Endodermal cell (in vitro differentiated cells): ENCODE measurements around the gene SIGLEC6. TPM values are rescaled to one million over a fixed set of nuclear protein-coding genes. Genes with fewer than 3 reads are reported as not detected.

Experiments used
- DNase-seq: peaks from one replicate; pipeline ENCODE4 v3.0.0-alpha.2; 2017
- H3K27ac ChIP-seq: 2 replicates; pipeline ENCODE4 v1.5.1; 2013; ENCODE audit warnings: mild to moderate bottlenecking, low read depth, low read length, moderate library complexity
- H3K27me3 ChIP-seq: 2 replicates; pipeline ENCODE4 v1.6.1; 2013; ENCODE audit warnings: mild to moderate bottlenecking, low read length, moderate library complexity; ENCODE audit not compliant: insufficient read depth, control insufficient read depth, poor library complexity, severe bottlenecking
- H3K36me3 ChIP-seq: 2 replicates; pipeline ENCODE4 v1.7.0; 2013; ENCODE audit warnings: mild to moderate bottlenecking, low read length, moderate library complexity; ENCODE audit not compliant: control insufficient read depth, insufficient read depth
- H3K4me1 ChIP-seq: one replicate; pipeline ENCODE4 v1.7.0; 2013; ENCODE audit warnings: low read length; ENCODE audit not compliant: control insufficient read depth, insufficient read depth
- H3K4me3 ChIP-seq: 2 replicates; pipeline ENCODE4 v1.5.1; 2013; ENCODE audit warnings: mild to moderate bottlenecking, low read length, moderate library complexity
- H3K9ac ChIP-seq: 2 replicates; pipeline ENCODE4 v1.6.1; 2013; ENCODE audit warnings: mild to moderate bottlenecking, low read length, moderate library complexity; ENCODE audit not compliant: poor library complexity, severe bottlenecking; ENCODE audit errors: extremely low read depth
- H3K9me3 ChIP-seq: 2 replicates; pipeline ENCODE4 v1.6.1; 2013; ENCODE audit warnings: mild to moderate bottlenecking, low read length, moderate library complexity; ENCODE audit not compliant: control insufficient read depth
- H3K27ac Mint-ChIP-seq: 2 replicates; pipeline ENCODE4 v1.8.0; 2020; ENCODE audit warnings: mixed read lengths
- H3K27me3 Mint-ChIP-seq: 2 replicates; pipeline ENCODE4 v1.8.0; 2021; ENCODE audit warnings: mild to moderate bottlenecking, mixed read lengths; ENCODE audit not compliant: insufficient read depth
- H3K36me3 Mint-ChIP-seq: 2 replicates; pipeline ENCODE4 v1.8.0; 2020; ENCODE audit warnings: low read depth, mixed read lengths
- H3K4me1 Mint-ChIP-seq: 2 replicates; pipeline ENCODE4 v1.8.0; 2020; ENCODE audit warnings: mixed read lengths
- H3K4me3 Mint-ChIP-seq: 2 replicates; pipeline ENCODE4 v1.8.0; 2020; ENCODE audit warnings: mild to moderate bottlenecking, moderate library complexity, mixed read lengths
- H3K9me3 Mint-ChIP-seq: 2 replicates; pipeline ENCODE4 v1.8.0; 2020; ENCODE audit warnings: mild to moderate bottlenecking, mixed read lengths
- WGBS, 2 experiments: methylation state at CpG; one replicate each; pipeline versions ENCODE4 v1.1.5 to v1.1.7; 2013; ENCODE audit warnings: missing lambda C conversion rate in 2 of 2, mixed read lengths in 1 of 2; ENCODE audit not compliant: insufficient coverage in 1 of 2, insufficient read length in 1 of 2; 5-methylcytosine and 5-hydroxymethylcytosine counted together
- total RNA-seq, 2 donors: library from RNA; stranded (reverse); fragmentation: NEBNext Ultra II Directional in 1 of 2; extraction: Animal tissue kit (Norgen Biotek cat#: 25700) in 1 of 2; gene quantifications; 2 replicates in 1 of 2; 3 replicates in 1 of 2; pipeline ENCODE4 v1.2.1, GENCODE V29; 2021
- TF ChIP-seq, protein P1 (sequence below): fragments of 200-600 bp; sonication (generic); conservative IDR thresholded peaks from 2 replicates; pipeline ENCODE4 v1.5.0; 2021; ENCODE audit warnings: antibody characterized with exemption, mild to moderate bottlenecking

The SIGLEC6 gene
- total RNA-seq, 2 donors from 2014 or later = 0.26 TPM; not detected in 1

DNA sequence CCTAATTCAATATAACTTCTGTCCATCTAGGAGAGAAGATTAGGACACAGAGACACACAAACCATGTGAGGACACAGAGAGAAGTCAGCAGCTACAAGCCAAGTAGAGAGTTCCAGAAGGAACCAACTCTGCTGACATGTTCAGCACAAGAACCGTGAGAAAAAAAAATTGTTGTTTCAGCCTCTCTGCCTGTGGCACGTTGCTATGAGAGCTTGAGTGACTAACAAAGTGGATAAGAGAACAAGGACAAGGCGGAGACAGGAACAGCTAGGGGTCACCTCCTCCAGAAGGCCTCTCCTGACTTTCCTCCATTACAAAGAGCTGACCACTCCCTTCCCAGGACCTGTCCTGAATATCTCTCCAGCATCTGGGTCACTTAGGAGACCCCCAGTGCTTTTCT, 24.3 kb downstream of the SIGLEC6 start:
- Histone ChIP-seq H3K27me3 (peaks cover 2% of the 10 kb centered on the region), H3K9me3 (peaks cover 4% of the 10 kb centered on the region), H3K9ac (no peak overlapping the region), H3K36me3 (no peaks in the 10 kb centered on the region), H3K4me3 (no peak overlapping the region), H3K4me1 (no peaks in the 10 kb centered on the region), H3K27ac (no peak overlapping the region)
- DNase-seq = no peak
- Mint-ChIP-seq H3K27me3 (peaks cover 40% of the 10 kb centered on the region), H3K4me1 (no peaks in the 10 kb centered on the region), H3K9me3 (peaks cover 5% of the 10 kb centered on the region), H3K4me3 (no peak overlapping the region), H3K27ac (no peak overlapping the region), H3K36me3 (no peaks in the 10 kb centered on the region)
- TF ChIP-seq, protein P1, sequence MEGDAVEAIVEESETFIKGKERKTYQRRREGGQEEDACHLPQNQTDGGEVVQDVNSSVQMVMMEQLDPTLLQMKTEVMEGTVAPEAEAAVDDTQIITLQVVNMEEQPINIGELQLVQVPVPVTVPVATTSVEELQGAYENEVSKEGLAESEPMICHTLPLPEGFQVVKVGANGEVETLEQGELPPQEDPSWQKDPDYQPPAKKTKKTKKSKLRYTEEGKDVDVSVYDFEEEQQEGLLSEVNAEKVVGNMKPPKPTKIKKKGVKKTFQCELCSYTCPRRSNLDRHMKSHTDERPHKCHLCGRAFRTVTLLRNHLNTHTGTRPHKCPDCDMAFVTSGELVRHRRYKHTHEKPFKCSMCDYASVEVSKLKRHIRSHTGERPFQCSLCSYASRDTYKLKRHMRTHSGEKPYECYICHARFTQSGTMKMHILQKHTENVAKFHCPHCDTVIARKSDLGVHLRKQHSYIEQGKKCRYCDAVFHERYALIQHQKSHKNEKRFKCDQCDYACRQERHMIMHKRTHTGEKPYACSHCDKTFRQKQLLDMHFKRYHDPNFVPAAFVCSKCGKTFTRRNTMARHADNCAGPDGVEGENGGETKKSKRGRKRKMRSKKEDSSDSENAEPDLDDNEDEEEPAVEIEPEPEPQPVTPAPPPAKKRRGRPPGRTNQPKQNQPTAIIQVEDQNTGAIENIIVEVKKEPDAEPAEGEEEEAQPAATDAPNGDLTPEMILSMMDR = no peak
- 54% methylated on average over 3 of the region's 3 CpGs; no CpG with 5 or more reads in 1 of the 2 experiments for WGBS, 2 experiments

DNA sequence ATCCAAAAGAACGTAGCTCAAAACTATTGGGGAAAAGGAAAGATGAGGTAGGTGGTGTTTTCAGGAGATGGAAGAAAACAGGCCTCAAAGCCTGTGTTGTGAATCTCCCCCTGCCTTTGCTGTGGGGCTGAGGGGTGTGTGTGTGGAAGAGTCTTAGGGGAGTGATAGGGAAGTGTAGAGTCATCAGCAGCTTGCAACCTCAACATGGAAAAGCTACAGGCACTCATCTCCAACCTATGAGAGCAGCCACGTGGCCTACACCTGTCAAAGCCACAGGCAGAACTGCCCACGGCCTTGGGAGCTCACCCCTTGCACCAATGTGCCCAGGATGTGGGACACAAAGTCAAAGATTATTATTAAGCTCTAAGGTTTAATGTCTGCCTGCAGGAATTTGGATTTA, 25.6 kb downstream of the SIGLEC6 start:
- Mint-ChIP-seq H3K4me1 (no peaks in the 10 kb centered on the region), H3K27me3 (peaks cover 34% of the 10 kb centered on the region), H3K36me3 (no peaks in the 10 kb centered on the region), H3K9me3 (peaks cover 5% of the 10 kb centered on the region), H3K4me3 (no peak overlapping the region), H3K27ac (no peak overlapping the region)
- Histone ChIP-seq H3K4me3 (no peak overlapping the region), H3K36me3 (no peaks in the 10 kb centered on the region), H3K9me3 (peaks cover 4% of the 10 kb centered on the region), H3K9ac (no peak overlapping the region), H3K27ac (no peak overlapping the region), H3K27me3 (no peaks in the 10 kb centered on the region), H3K4me1 (no peaks in the 10 kb centered on the region)
- DNase-seq = no peak
- 46 to 60% methylated on average over 2 to 3 of the region's 3 CpGs for WGBS, 2 experiments
- TF ChIP-seq, protein P1 = no peak

DNA sequence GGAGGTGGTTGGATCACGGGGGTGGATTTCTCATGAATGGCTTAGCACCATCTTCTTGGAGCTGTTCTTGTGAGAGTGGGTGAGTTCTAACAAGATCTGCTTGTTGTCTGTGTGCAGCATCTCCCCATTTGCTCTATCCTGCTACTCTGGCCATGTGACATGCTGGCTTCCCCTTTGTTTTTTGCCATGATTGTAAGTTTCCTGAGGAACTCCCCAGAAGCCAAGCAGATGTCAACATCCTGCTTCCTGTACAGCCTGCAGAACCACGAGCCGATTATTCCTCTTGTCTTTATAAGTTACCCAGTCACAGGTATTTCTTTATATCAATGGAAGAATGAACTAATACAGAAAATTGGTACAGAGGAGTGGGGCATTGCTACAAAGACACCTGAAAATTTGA, 27.6 kb downstream of the SIGLEC6 start:
- Histone ChIP-seq H3K27ac (no peak overlapping the region), H3K4me3 (no peak overlapping the region), H3K27me3 (no peaks in the 10 kb centered on the region), H3K9me3 (peaks cover 4% of the 10 kb centered on the region), H3K9ac (no peak overlapping the region), H3K4me1 (no peaks in the 10 kb centered on the region), H3K36me3 (no peaks in the 10 kb centered on the region)
- peaks cover 5% of the 10 kb centered on the region for H3K9me3 Mint-ChIP-seq
- no peaks in the 10 kb centered on the region for H3K4me1 Mint-ChIP-seq
- H3K36me3 Mint-ChIP-seq = no peaks in the 10 kb centered on the region
- WGBS, 2 experiments = 0 to 38% methylated on average over 1 to 3 of the region's 3 CpGs
- TF ChIP-seq, protein P1 = no peak
- H3K4me3 Mint-ChIP-seq = no peak overlapping the region
- DNase-seq = no peak
- no peak overlapping the region for H3K27ac Mint-ChIP-seq
- peaks cover 28% of the 10 kb centered on the region for H3K27me3 Mint-ChIP-seq
